ENCODE results near the gene NFIX.
A peak's percentile ranks its signal among the peaks of the same experiment; 100 is the strongest.
"Not testable (repeated sequence)": the region's sequence is repeated elsewhere in the genome, so short reads cannot be mapped to it uniquely, and the experiment has no call there.

NFIX gene

GRCh38 chr19:12994701-12995595 is at the start of gene NFIX:
Gene NFIX, plus strand, starts transcription at chr19:12995475. Its CDS starts 363 bp downstream, at chr19:12995838.
- no peak for FAIRE-seq

- FAIRE-seq = peak; percentile 80
Measured at GRCh38 chr19:12945479-12946091, 49.7 kb upstream of the NFIX start, which contains the start of gene RAD23A. Gene RAD23A, plus strand, starts transcription at chr19:12945862. Its CDS starts 87 bp downstream, at chr19:12945949.

GRCh38 chr19:12946092-12946721 is 49.1 kb upstream of the NFIX start:
- FAIRE-seq = no peak

GRCh38 chr19:12946731-12947496 is 48.4 kb upstream of the NFIX start:
- FAIRE-seq = no peak

GRCh38 chr19:12947702-12948611 is 47.3 kb upstream of the NFIX start:
- FAIRE-seq = no peak

GRCh38 chr19:12948612-12949362 is 46.5 kb upstream of the NFIX start:
- FAIRE-seq = no peak

GRCh38 chr19:12949363-12950283 is 45.7 kb upstream of the NFIX start:
- no peak for FAIRE-seq

- FAIRE-seq = not testable (repeated sequence)
Measured at GRCh38 chr19:12952050-12952449, 43.2 kb upstream of the NFIX start.

GRCh38 chr19:12952488-12953137 is 42.7 kb upstream of the NFIX start:
- no peak for FAIRE-seq

- no peak for FAIRE-seq
Measured at GRCh38 chr19:12953138-12953798, 42.0 kb upstream of the NFIX start.

GRCh38 chr19:12953799-12954611 is 41.3 kb upstream of the NFIX start:
- FAIRE-seq = no peak

GRCh38 chr19:12954612-12954962 is 40.7 kb upstream of the NFIX start:
- FAIRE-seq = no peak

GRCh38 chr19:12955575-12955974 is 39.7 kb upstream of the NFIX start:
- FAIRE-seq = not testable (repeated sequence)

- no peak for FAIRE-seq
Measured at GRCh38 chr19:12955996-12956395, 39.3 kb upstream of the NFIX start.

- no peak for FAIRE-seq
Measured at GRCh38 chr19:12956446-12957388, 38.6 kb upstream of the NFIX start, which contains the start of gene GADD45GIP1. Gene GADD45GIP1, minus strand, starts transcription at chr19:12957223. Its CDS starts 11 bp downstream, at chr19:12957212.

- not testable (repeated sequence) for FAIRE-seq
Measured at GRCh38 chr19:12957389-12957952, 37.8 kb upstream of the NFIX start.
